ENCODE data around the gene ABHD3.
"Not testable (repeated sequence)": the region's sequence is repeated elsewhere in the genome, so short reads cannot be mapped to it uniquely, and the experiment has no call there.

ABHD3 gene

DNA sequence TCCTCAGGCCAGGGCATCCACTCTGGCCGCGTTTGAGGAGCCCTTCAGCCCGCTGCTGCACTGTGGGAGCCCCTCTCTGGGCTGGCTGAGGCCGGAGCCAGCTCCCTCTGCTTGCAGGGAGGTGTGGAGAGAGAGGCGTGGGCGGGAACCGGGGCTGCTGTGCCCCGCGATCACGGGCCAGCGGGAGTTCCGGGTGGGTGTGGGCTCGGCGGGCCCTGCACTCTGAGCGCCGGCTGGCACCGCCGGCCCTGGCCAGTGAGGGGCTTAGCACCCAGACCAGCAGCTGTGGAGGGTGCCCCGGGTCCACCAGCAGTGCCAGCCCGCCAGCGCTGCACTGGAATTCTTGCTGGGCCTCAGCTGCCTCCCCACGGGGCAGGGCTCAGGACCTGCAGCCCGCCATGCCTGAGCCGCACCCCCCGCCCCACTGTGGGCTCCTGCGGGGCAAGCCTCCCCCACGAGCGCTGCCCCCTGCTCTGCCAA is 1.9 kb upstream of the ABHD3 start:
- Histone ChIP-seq H3K4me1 (peaks cover 19% of the 10 kb centered on the region), H3K4me2 (no peak overlapping the region), H3K27me3 (no peaks in the 10 kb centered on the region), H3K27ac (no peak overlapping the region), H3K36me3 (peaks cover 9% of the 10 kb centered on the region; the same call in 1 of the 2 replicates), H3K9ac (no peak overlapping the region), H3K9me3 (peaks cover 11% of the 10 kb centered on the region; the same call in 1 of the 2 replicates), H3K4me3 (no peak overlapping the region), H4K20me1 (no peaks in the 10 kb centered on the region)
- TF ChIP-seq Cebpa-rat (IDR thresholded peaks at IDR 0.05) = no peak

DNA sequence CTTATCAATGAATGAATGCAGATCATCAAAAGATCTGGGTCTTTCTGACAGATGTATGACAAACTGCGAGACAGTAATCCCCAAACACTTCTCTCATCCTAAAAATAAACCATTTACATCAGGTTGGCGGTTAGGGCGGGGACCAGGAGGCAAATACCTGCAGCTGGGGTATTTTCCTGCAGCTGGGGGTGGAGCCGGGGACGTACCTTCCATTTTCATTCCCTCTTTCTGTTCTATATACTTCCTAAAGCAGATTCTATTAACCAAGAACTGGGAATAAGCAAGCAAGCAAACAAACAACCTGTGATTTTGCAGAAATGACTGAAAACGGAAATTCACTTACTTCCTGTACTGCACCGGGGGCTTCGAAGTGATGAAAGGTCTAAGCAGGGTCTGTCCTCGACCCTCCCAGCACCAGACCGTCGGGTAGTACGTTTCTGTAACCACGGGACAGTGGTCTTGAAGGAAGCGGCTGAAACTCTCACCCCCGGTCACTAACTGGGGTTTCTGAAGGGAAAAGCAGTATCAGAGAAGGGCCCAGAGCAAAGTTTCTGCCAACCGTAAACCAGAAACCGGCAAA is 1.2 kb downstream of the ABHD3 start:
- Histone ChIP-seq H3K36me3 (peaks cover 38% of the 10 kb centered on the region), H3K27me3 (no peaks in the 10 kb centered on the region), H3K9ac (peak overlapping the region; percentile 89), H3K4me2 (peak overlapping the region; percentile 80), H3K9me3 (peaks cover 8% of the 10 kb centered on the region; the same call in 1 of the 2 replicates), H3K27ac (peak overlapping the region; percentile 85), H4K20me1 (no peaks in the 10 kb centered on the region), H3K4me1 (peaks cover 25% of the 10 kb centered on the region), H3K4me3 (peak overlapping the region; percentile 94)
- TF ChIP-seq Cebpa-rat (IDR thresholded peaks at IDR 0.05) = no peak

DNA sequence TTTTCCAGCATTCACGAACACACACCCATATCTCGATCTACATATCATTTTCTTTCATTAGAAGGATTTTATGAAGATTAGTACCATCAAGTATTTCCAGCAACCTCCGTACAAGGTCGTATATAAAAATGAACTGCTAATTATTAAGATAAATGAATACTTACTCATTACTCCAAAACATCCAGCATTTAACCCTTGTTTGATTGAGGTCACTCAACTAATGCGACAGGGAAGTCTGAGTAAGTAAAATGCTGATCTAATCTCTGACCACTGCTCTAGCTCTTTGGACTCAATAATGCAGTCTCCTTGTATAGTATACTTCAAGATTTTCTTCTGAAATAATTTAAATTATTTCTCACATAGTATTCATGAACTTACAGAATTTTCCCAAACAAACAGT is 2.0 kb downstream of the ABHD3 start:
- peaks cover 25% of the 10 kb centered on the region for H3K4me1 ChIP-seq
- peaks cover 7% of the 10 kb centered on the region; the same call in 1 of the 2 replicates for H3K9me3 ChIP-seq
- peak overlapping the region; percentile 94; the same call in 1 of the 2 replicates for H3K4me3 ChIP-seq
- no peak overlapping the region for H3K27ac ChIP-seq
- peaks cover 46% of the 10 kb centered on the region for H3K36me3 ChIP-seq
- peak overlapping the region; percentile 80 for H3K4me2 ChIP-seq
- TF ChIP-seq Cebpa-rat (IDR thresholded peaks at IDR 0.05) = no peak
- H4K20me1 ChIP-seq = no peaks in the 10 kb centered on the region
- H3K9ac ChIP-seq = no peak overlapping the region
- no peaks in the 10 kb centered on the region for H3K27me3 ChIP-seq

DNA sequence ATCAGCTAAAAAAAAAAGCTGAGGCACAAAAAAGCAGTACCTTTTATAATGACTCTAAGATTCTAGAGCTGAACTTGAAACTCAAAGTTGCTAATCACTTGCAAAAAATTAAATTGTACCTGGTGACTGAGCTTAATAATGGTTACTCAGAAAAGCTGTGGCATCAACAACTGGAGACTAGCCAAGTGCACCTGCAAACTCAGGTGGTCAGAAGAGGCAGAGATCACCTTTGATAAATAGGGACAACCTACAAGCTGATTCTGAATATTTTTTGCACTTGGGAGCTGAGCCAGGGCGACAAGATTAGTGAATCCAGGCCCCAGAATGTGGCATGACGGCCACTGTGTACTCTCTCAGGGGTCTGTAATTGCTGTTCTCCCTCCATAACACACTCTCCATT is 3.0 kb downstream of the ABHD3 start:
- TF ChIP-seq Cebpa-rat (IDR thresholded peaks at IDR 0.05) = no peak
- Histone ChIP-seq H3K4me1 (peaks cover 25% of the 10 kb centered on the region), H3K36me3 (peaks cover 53% of the 10 kb centered on the region), H3K4me2 (no peak overlapping the region), H3K4me3 (no peak overlapping the region), H3K27ac (no peak overlapping the region), H3K9ac (no peak overlapping the region), H3K9me3 (peaks cover 7% of the 10 kb centered on the region; the same call in 1 of the 2 replicates), H3K27me3 (no peaks in the 10 kb centered on the region), H4K20me1 (no peaks in the 10 kb centered on the region)

DNA sequence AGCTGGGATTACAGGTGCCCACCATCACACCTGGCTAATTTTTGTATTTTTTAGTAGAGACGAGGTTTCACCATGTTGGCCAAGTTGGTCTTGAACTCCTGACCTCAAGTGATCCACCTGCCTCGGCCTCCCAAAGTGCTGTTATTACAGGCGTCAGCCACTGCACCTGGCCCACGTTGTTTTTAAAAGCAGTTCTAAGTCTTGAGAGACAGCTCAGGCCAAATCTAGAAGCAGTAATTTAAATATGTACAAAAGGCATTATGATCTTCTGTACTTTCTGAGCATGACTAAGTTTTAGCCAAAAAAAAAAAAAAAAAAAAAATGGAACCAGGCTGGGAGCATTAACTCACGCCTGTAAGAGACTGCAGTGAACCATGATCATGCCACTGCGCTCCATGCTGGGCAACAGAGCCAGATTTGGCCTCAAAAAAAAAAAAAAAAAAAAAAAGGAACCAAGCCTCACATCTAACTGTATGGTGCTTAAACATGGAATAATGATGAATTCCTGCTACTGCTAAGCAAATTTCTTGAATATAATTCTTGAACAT is 4.0 kb downstream of the ABHD3 start:
- Histone ChIP-seq H3K9ac (no peak overlapping the region), H3K27ac (no peak overlapping the region), H3K27me3 (no peaks in the 10 kb centered on the region), H3K36me3 (peaks cover 53% of the 10 kb centered on the region), H3K4me3 (no peak overlapping the region), H3K4me2 (no peak overlapping the region), H4K20me1 (no peaks in the 10 kb centered on the region), H3K9me3 (no peaks in the 10 kb centered on the region), H3K4me1 (peaks cover 25% of the 10 kb centered on the region)
- TF ChIP-seq Cebpa-rat (IDR thresholded peaks at IDR 0.05) = no peak

DNA sequence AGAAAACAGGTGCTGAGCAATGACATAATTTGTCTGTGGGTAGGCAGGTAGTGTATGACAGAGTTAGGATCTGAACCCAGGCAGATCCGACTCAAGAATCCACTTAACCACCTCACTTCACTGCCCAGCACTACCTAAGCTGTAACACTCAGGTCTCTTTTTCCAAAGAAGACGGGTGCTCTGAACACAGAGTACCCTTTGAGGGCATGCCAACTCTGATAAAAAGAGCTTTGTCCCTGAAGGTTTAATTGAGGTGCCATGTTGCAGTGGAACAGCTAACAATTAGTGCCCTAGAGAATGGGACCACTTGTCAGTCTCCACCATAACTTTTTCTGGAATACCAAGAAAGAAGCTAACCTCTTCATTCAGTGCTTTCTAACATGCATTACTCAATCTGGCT is 11.3 kb downstream of the ABHD3 start:
- TF ChIP-seq Cebpa-rat (IDR thresholded peaks at IDR 0.05) = no peak
- peaks cover 85% of the 10 kb centered on the region for H3K36me3 ChIP-seq

DNA sequence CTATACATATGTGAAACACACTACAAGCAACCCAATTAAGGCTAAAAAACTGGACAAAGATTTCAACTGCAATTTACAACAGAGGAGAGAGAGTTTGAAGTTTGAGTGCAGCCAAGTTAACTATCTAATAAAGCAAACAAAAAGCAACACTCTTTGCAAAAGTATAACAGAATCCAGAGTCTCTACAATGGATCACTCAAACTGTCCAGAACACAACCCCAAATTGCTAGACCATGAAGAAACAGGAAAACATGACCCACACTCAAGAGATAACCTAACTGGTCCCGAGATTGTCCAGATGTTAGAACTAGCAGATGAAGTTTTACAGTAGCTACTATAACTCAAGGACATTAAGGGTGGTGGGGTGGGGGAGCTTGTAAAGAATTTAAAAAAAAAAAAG is 14.8 kb downstream of the ABHD3 start:
- no peak for TF ChIP-seq Cebpa-rat (IDR thresholded peaks at IDR 0.05)
- H3K4me1 ChIP-seq = peaks cover 25% of the 10 kb centered on the region
- no peak overlapping the region for H3K4me3 ChIP-seq
- no peak overlapping the region for H3K4me2 ChIP-seq
- peaks cover 68% of the 10 kb centered on the region for H3K36me3 ChIP-seq
- H4K20me1 ChIP-seq = no peaks in the 10 kb centered on the region
- H3K27ac ChIP-seq = no peak overlapping the region
- peaks cover 22% of the 10 kb centered on the region for H3K9me3 ChIP-seq
- no peak overlapping the region for H3K9ac ChIP-seq
- no peaks in the 10 kb centered on the region for H3K27me3 ChIP-seq

More for the DNA sequence above, 11.3 kb downstream of the ABHD3 start:
- Histone ChIP-seq H3K4me3 (no peak overlapping the region), H4K20me1 (no peaks in the 10 kb centered on the region), H3K4me1 (no peaks in the 10 kb centered on the region), H3K27me3 (no peaks in the 10 kb centered on the region), H3K9ac (no peak overlapping the region), H3K4me2 (no peak overlapping the region), H3K27ac (no peak overlapping the region), H3K9me3 (peaks cover 22% of the 10 kb centered on the region)

DNA sequence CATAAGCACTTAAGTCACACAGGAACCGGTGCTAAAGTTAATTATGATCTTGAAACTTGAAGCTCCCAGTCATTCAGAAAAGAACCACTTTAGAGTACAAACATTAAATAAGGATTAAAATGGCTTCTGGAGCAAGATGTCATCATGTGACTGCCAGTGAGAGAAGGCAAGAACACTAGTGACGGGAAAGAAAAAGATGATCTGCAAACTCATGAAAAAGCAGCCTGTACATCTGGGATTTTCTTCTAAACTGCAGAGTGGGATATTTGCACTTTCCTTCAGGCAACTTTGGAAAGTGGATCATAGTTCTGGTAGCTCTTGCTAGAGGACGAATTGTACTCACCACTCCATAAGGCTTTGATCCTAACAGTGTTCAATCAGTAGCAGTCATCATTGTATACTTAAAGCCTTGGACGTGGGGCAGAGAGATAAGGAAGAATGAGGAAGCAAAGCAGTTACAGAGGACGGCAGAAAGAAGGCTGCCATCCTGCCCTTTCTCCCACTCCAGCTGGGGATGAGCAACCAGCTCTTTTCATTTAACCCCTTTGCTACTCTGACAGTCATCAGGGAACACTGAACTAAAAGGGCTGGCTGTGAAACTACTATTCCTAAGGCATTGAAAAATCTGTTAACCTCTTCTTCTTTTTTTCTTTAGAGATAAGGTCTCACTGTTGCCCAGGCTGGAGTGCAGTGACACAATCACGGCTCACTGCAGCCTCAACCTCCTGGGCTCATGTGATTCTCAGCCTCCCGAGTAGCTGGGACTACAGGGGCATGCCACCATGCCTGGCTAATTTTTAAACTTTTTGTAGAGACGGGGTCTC is 18.1 kb downstream of the ABHD3 start:
- Histone ChIP-seq H4K20me1 (no peaks in the 10 kb centered on the region), H3K27me3 (no peaks in the 10 kb centered on the region), H3K4me2 (peak overlapping the region; percentile 55), H3K9me3 (peaks cover 22% of the 10 kb centered on the region), H3K27ac (peak overlapping the region; percentile 64; the same call in 1 of the 2 replicates), H3K4me1 (peaks cover 45% of the 10 kb centered on the region), H3K9ac (no peak overlapping the region), H3K36me3 (peaks cover 44% of the 10 kb centered on the region), H3K4me3 (no peak overlapping the region)
- no peak for TF ChIP-seq Cebpa-rat (IDR thresholded peaks at IDR 0.05)

DNA sequence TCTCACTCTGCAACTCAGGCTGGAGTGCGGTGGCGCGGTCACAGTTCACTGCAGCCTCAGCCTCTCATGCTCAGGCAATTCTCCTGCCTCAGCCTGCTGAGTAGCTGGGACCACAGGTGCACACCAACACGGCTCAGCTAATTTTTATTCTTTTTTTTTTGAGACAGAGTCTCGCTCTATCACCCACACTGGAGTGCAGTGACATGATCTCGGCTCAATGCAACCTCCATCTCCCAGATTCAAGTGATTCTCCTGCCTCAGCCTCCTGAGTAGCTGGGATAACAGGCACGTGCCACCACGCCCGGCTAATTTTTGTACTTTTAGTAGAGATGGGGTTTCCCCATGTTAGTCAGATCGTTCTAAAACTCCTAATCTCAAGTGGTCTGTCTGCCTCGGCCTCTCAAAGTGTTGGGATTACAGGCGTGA is 19.0 kb downstream of the ABHD3 start:
- Histone ChIP-seq H3K36me3 (peaks cover 43% of the 10 kb centered on the region), H3K27ac (peak overlapping the region; percentile 64), H3K4me2 (peak overlapping the region; percentile 55), H3K4me1 (peaks cover 45% of the 10 kb centered on the region), H3K9me3 (peaks cover 18% of the 10 kb centered on the region)
- H4K20me1 ChIP-seq, H3K9ac ChIP-seq, H3K4me3 ChIP-seq, H3K27me3 ChIP-seq: not testable (repeated sequence)

DNA sequence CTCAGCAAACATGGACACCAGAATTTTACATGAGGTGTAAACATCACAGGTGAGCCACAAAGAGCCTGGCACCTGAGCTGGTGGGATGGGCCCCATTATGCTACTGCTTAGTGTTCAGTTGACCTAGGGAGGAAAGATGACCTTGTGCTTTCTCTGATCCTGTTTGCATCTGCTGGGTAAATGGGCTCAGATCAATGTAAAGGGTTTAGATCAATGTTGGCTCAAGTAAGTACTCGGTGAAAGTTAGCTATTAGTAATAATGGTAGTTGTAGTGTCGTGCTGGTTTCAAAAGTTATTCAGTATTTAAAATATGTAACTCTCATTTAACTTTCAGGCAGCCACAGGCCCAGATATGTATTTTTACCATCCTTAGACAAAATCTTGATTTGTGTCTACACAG is 19.8 kb downstream of the ABHD3 start:
- no peak overlapping the region for H3K27ac ChIP-seq
- H3K4me3 ChIP-seq = no peak overlapping the region
- no peaks in the 10 kb centered on the region for H4K20me1 ChIP-seq
- H3K4me1 ChIP-seq = peaks cover 45% of the 10 kb centered on the region
- no peak overlapping the region for H3K9ac ChIP-seq
- H3K36me3 ChIP-seq = peaks cover 42% of the 10 kb centered on the region
- no peak for TF ChIP-seq Cebpa-rat (IDR thresholded peaks at IDR 0.05)
- no peaks in the 10 kb centered on the region for H3K27me3 ChIP-seq
- peaks cover 9% of the 10 kb centered on the region for H3K9me3 ChIP-seq
- no peak overlapping the region; the same call in 1 of the 2 replicates for H3K4me2 ChIP-seq

All from BLaER1 (cell line).